HEK293 (cell line): ENCODE measurements around the gene NOPCHAP1.

Experiments
- HOXA7 ChIP-seq: sonication (generic); formaldehyde crosslinking; IDR thresholded peaks from 2 replicates; pipeline ENCODE4 v1.8.1; 2022; ENCODE audit warnings: missing genetic modification reagents, borderline replicate concordance
- ZNF121 ChIP-seq: fragments of 450-650 bp; formaldehyde crosslinking; IDR thresholded peaks from 2 replicates; pipeline ENCODE4 v1.5.1; 2016; ENCODE audit warnings: missing biosample characterization, missing genetic modification characterization

DNA sequence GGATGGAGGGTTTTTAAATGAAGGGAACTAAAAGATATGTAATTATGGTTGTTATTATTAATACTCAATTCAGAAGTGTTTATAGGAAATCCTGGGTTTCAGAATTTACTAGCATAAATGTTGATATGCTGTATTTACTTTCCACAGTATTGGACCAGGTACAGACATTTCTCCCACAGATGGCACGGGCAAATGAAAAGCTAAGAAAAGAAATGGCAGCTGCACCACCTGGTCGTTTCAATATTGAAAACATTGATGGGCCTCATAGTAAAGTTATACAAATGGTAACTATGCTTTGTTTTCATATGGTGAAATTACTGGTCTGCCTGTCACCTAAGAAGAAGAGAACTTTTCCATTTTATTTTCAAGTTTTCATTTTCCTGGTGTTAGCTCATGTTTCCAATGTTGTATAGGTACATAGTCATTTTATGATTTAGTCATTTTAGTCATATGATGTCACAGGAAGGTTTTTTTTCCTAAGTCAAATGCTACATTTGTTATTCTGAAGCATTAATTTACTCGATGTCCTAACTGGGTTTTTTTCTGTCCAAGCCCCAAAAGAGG is 5.5 kb downstream of the NOPCHAP1 start:
- TF ChIP-seq ZNF121 (tag by site-specific recombination): no peak
- TF ChIP-seq HOXA7 (CRISPR knock-in tag): no peak
